HepG2 (cell line): ENCODE data around the gene POLR1E. TPM values are rescaled to one million over a fixed set of nuclear protein-coding genes. Genes with fewer than 3 reads are reported as not detected.

Source experiments
- ATAC-seq: fragments of 200-7000 bp; cut with Tn5 transposase; 3 replicates; pipeline ENCODE4 v1.9.1; 2020; ENCODE audit warnings: mild to moderate bottlenecking, moderate library complexity
- BruUV-seq: library from RNA; stranded (reverse); fragments of 400-500 nt; replicated peaks from 2 replicates; lab custom pipeline; 2021; lab: Mats Ljungman, UMichigan
- CTCF ChIA-PET: fragments of 300-600 bp; formaldehyde crosslinking; extraction: SDS; loops from one replicate; lab custom pipeline; 2021; ENCODE audit warnings: low total read pairs, inconsistent platforms, low intra/inter-chr PET ratio; lab: Yijun Ruan, JAX
- POLR2A ChIA-PET: fragments of 350-600 bp; sonication (Branson Sonifier 250); formaldehyde crosslinking; loops from one replicate; lab custom pipeline; 2020; ENCODE audit warnings: antibody characterized with exemption, inconsistent platforms; lab: Yijun Ruan, JAX
- DNase-seq: peaks from one replicate; pipeline ENCODE4 v3.0.0-alpha.2; 2015; ENCODE audit warnings: low spot score
- FAIRE-seq: peaks from 3 replicates; lab custom pipeline; 2011; peaks lifted over from hg19 to GRCh38; lab: Jason Lieb, UNC
- H2AFZ ChIP-seq: one replicate; pipeline ENCODE4 v1.6.1; 2011; ENCODE audit warnings: low read length, inconsistent platforms
- H3K27ac ChIP-seq: fragments of 300-600 bp; 3 replicates; pipeline ENCODE4 v1.8.0; 2011; ENCODE audit warnings: mixed run types, mild to moderate bottlenecking, mixed read lengths, low read length, inconsistent platforms; ENCODE audit not compliant: insufficient read depth; ENCODE audit errors: extremely low read length
- H3K27me3 ChIP-seq, 2 experiments: fragments of 200-600 bp in 1 of 2; 2 replicates in 1 of 2; 3 replicates in 1 of 2; pipeline versions ENCODE4 v1.6.0 to v1.8.0; 2011; ENCODE audit warnings: low read length in 2 of 2, mild to moderate bottlenecking in 2 of 2, moderate library complexity in 2 of 2, inconsistent platforms in 1 of 2; ENCODE audit not compliant: insufficient read depth in 2 of 2, control insufficient read depth in 1 of 2
- H3K36me3 ChIP-seq, 2 experiments: fragments of 200-600 bp in 1 of 2; replicated peaks in 1 of 2; 2 replicates in 1 of 2; 3 replicates in 1 of 2; pipeline versions ENCODE4 v1.5.1 to v1.8.0; 2011; ENCODE audit warnings: low read length in 2 of 2, inconsistent platforms in 1 of 2; ENCODE audit not compliant: insufficient read depth in 2 of 2, control insufficient read depth in 1 of 2
- H3K4me1 ChIP-seq: 2 replicates; pipeline ENCODE4 v1.5.1; 2012; ENCODE audit warnings: low read length, inconsistent platforms; ENCODE audit not compliant: insufficient read depth
- H3K4me2 ChIP-seq: 2 replicates; pipeline ENCODE4 v1.6.0; 2011; ENCODE audit warnings: low read depth, low read length, inconsistent platforms
- H3K4me3 ChIP-seq, 3 experiments: fragments of 200-600 bp in 1 of 3; sonication (generic), shearing (Covaris generic) in 1 of 3; replicated peaks in 1 of 3; 2 replicates each; pipeline ENCODE4 v1.5.1; 2011 to 2016; ENCODE audit warnings: low read length in 3 of 3, inconsistent platforms in 2 of 3, low read depth in 2 of 3, mild to moderate bottlenecking in 2 of 3, control low read depth in 1 of 3, mixed read lengths in 1 of 3; ENCODE audit not compliant: insufficient read depth in 1 of 3
- H3K79me2 ChIP-seq: one replicate; pipeline ENCODE4 v1.6.1; 2011; ENCODE audit warnings: low read length, inconsistent platforms; ENCODE audit not compliant: insufficient read depth
- H3K9ac ChIP-seq: 2 replicates; pipeline ENCODE4 v1.6.0; 2011; ENCODE audit warnings: mild to moderate bottlenecking, low read depth, low read length, inconsistent platforms; ENCODE audit not compliant: insufficient read depth
- H3K9me3 ChIP-seq: 2 replicates; pipeline ENCODE4 v1.5.1; 2012; ENCODE audit warnings: mild to moderate bottlenecking, low read length
- H4K20me1 ChIP-seq: 2 replicates; pipeline ENCODE4 v1.6.0; 2011; ENCODE audit warnings: inconsistent platforms, mild to moderate bottlenecking, low read length, moderate library complexity; ENCODE audit not compliant: insufficient read depth
- CBX5 ChIP-seq: sonication (generic); formaldehyde crosslinking; IDR thresholded peaks from 2 replicates; pipeline ENCODE4 v1.4.0; 2020; ENCODE audit warnings: missing genetic modification reagents, borderline replicate concordance
- FOSL1 ChIP-seq: sonication (generic); formaldehyde crosslinking; IDR thresholded peaks from 2 replicates; pipeline ENCODE4 v1.9.0; 2021; ENCODE audit warnings: missing genetic modification reagents, borderline replicate concordance
- KIAA2018 ChIP-seq: sonication (generic); formaldehyde crosslinking; IDR thresholded peaks from 2 replicates; pipeline ENCODE4 v1.5.0; 2020; ENCODE audit warnings: mild to moderate bottlenecking, missing genetic modification reagents, borderline replicate concordance
- KLF11 ChIP-seq: IDR thresholded peaks from 2 replicates; pipeline ENCODE4 v1.6.1; 2016; ENCODE audit warnings: missing compliant biosample characterization
- NR2F1 ChIP-seq, 2 experiments: fragments of 450-650 bp in 1 of 2; formaldehyde crosslinking in 1 of 2; IDR thresholded peaks; 2 replicates each; pipeline versions ENCODE4 v1.5.0 to v1.6.1; 2016 to 2020; ENCODE audit warnings: mild to moderate bottlenecking in 1 of 2, missing compliant biosample characterization in 1 of 2, missing genetic modification reagents in 1 of 2, moderate library complexity in 1 of 2
- PBX2 ChIP-seq: IDR thresholded peaks from 2 replicates; pipeline ENCODE4 v1.6.1; 2016; ENCODE audit warnings: control low read depth
- RAD21 ChIP-seq: fragments of 450-650 bp; formaldehyde crosslinking; IDR thresholded peaks from 2 replicates; pipeline ENCODE4 v1.5.0; 2020; ENCODE audit warnings: mild to moderate bottlenecking
- SSRP1 ChIP-seq: IDR thresholded peaks from 2 replicates; pipeline ENCODE4 v1.6.1; 2016; ENCODE audit warnings: control low read depth
- ZFX ChIP-seq: sonication (generic); formaldehyde crosslinking; IDR thresholded peaks from 2 replicates; pipeline ENCODE4 v1.4.0; 2020; ENCODE audit warnings: mild to moderate bottlenecking, low read depth, missing genetic modification reagents, moderate library complexity
- ZFY ChIP-seq: sonication (generic); formaldehyde crosslinking; IDR thresholded peaks from 2 replicates; pipeline ENCODE4 v1.4.0; 2020; ENCODE audit warnings: missing genetic modification reagents
- WGBS: methylation state at CpG from one replicate; pipeline ENCODE4 v1.1.6; 2017; ENCODE audit warnings: low lambda C conversion rate; 5-methylcytosine and 5-hydroxymethylcytosine counted together
- in situ Hi-C: cut with HindIII; loops from 2 replicates; pipeline ENCODE4 v1.10.0; 2017; ENCODE audit warnings: low pct_unique_long_range_greater_than_20kb; ENCODE audit not compliant: extremely low pct_ligation_motif_present
- intact Hi-C: fragments of 100-400 bp; cut with micrococcal nuclease; formaldehyde crosslinking; loops from one replicate; pipeline ENCODE4 v1.10.0; 2022; ENCODE audit not compliant: unreplicated experiment
- polyA plus RNA-seq, 8 experiments: library from polyadenylated mRNA; depleted of rRNA in 3 of 8; stranded (reverse) in 7 of 8; unstranded in 1 of 8; fragments of >200 nt; fragmentation: Illumina TruSeq in 4 of 8; extraction: Trizol in 4 of 8; gene quantifications; 2 replicates each; pipeline versions ENCODE4 v1.2.1 to v1.2.3, GENCODE V29; 2011 to 2016; ENCODE audit warnings: low read depth in 4 of 8, missing spikeins in 1 of 8, mixed read lengths in 1 of 8; ENCODE audit not compliant: insufficient read depth in 1 of 8
- total RNA-seq, 5 experiments: library from RNA; depleted of rRNA; stranded (reverse); fragments of >200 nt; fragmentation: Illumina TruSeq; extraction: Trizol; gene quantifications; 2 replicates each; pipeline ENCODE4 v1.2.3, GENCODE V29; 2016; ENCODE audit warnings: low read depth in 1 of 5
- TF ChIP-seq, protein P1 (sequence below): sonication (generic); formaldehyde crosslinking; IDR thresholded peaks from 2 replicates; pipeline ENCODE4 v1.8.0; 2022; ENCODE audit warnings: low read depth, missing genetic modification reagents
- TF ChIP-seq, protein P2 (sequence below): sonication (generic); formaldehyde crosslinking; IDR thresholded peaks from 2 replicates; pipeline ENCODE4 v1.5.1; 2020; ENCODE audit warnings: mild to moderate bottlenecking, missing genetic modification reagents, borderline replicate concordance

The POLR1E gene
- total and polyA plus RNA-seq, 2 of the 13 experiments (the other 11 are each of a cell fraction or from before 2014, with no cell fraction given): 23.0 to 37.8 TPM

DNA sequence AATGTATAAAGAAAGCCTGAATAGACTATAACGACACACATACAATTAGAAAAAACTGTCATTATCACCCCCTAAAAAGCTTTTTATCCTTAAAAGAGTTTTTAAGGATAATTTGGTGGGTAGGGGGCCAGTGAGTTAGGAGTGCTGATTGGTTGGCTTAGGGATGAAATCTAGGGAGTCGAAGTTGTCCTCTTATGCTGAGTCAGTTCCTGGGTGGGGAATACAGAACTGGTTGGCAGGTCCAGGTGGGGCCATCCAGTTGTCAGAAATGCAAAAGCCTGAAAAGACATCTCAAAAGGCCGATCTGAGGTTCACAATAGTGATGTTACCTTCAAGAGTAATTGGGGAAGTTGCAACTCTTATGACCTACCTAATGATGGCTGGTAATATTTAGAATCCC is 34.1 kb upstream of the POLR1E start (continued):
- TF ChIP-seq KIAA2018: no peak
- TF ChIP-seq, all 625 proteins: peak for 0

GRCh38 chr9:37452611-37453010 is 33.1 kb upstream of the POLR1E start:
- Histone ChIP-seq H4K20me1 (peaks cover 38% of the 10 kb centered on the region), H3K4me2 (no peak overlapping the region), H3K9me3 (no peaks in the 10 kb centered on the region), H3K4me1 (peaks cover 62% of the 10 kb centered on the region), H3K36me3 (peaks cover 1 to 10% of the 10 kb centered on the region in 2 experiments; a peak in 1 of 5 replicates), H2AFZ (no peak overlapping the region), H3K9ac (no peak overlapping the region), H3K79me2 (peaks cover 90% of the 10 kb centered on the region), H3K27ac (no peak overlapping the region), H3K27me3 (no peaks in the 10 kb centered on the region), H3K4me3 (no peak overlapping the region)
- no peak for ATAC-seq
- intact Hi-C loops: no loop called here
- 100% methylated on average over 1 of the region's 1 CpG for WGBS
- in situ Hi-C loops: no loop called here
- DNase-seq: no peak
- no TSS peak for BruUV-seq
- ChIA-PET POLR2A (no interaction called here), CTCF (no interaction called here)
- no peak for FAIRE-seq
- no peak for TF ChIP-seq RAD21 (CRISPR knock-in tag)
- no peak for TF ChIP-seq FOSL1
- no peak for TF ChIP-seq NR2F1 (CRISPR knock-in tag; IDR thresholded peaks at IDR 0.05)
- no peak for TF ChIP-seq PBX2
- TF ChIP-seq ZFY (CRISPR knock-in tag): no peak
- TF ChIP-seq SSRP1: no peak
- TF ChIP-seq, protein P1, sequence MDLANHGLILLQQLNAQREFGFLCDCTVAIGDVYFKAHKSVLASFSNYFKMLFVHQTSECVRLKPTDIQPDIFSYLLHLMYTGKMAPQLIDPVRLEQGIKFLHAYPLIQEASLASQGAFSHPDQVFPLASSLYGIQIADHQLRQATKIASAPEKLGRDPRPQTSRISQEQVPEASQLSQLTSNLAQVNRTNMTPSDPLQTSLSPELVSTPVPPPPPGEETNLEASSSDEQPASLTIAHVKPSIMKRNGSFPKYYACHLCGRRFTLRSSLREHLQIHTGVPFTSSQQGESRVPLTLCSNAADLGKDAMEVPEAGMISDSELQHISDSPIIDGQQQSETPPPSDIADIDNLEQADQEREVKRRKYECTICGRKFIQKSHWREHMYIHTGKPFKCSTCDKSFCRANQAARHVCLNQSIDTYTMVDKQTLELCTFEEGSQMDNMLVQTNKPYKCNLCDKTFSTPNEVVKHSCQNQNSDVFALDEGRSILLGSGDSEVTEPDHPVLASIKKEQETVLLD (CRISPR knock-in tag): no peak
- TF ChIP-seq, protein P2, sequence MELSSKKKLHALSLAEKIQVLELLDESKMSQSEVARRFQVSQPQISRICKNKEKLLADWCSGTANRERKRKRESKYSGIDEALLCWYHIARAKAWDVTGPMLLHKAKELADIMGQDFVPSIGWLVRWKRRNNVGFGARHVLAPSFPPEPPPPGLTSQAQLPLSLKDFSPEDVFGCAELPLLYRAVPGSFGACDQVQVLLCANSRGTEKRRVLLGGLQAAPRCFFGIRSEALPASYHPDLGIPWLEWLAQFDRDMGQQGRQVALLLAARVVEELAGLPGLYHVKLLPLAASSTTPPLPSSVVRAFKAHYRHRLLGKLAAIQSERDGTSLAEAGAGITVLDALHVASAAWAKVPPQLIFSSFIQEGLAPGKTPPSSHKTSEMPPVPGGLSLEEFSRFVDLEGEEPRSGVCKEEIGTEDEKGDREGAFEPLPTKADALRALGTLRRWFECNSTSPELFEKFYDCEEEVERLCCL (CRISPR knock-in tag): no peak
- no peak for TF ChIP-seq KLF11 (CRISPR knock-in tag)
- no peak for TF ChIP-seq ZFX (CRISPR knock-in tag)
- no peak for TF ChIP-seq CBX5
